ENCODE data around the gene PERP. TPM values are rescaled to one million over a fixed set of nuclear protein-coding genes. Genes with fewer than 3 reads are reported as not detected.

Gene PERP
- total and polyA plus RNA-seq, 2 of the 4 experiments (the other 2 are of a cell fraction): 7.7 to 21.4 TPM

DNA sequence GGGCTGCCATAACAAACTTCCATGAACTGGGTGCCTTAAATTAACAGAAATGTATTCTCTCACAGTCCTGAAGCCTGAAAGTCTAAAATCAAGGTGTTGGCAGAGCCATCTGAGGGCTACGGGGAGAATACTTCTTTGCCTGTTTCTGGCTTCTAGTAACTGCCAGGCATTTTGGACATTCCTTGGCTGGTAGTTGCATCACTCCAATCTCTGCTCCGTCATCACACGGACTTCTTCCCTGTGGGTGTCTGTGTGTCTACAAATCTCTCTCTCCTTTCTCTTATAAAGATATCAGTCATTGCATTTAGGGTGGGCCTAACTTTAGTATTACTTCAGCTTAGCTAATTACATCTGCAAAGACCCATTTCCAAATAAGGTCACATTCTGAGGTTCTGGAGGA is 20.9 kb upstream of the PERP start:
- no peak overlapping the region for H2AFZ ChIP-seq (replicated peaks; ENCODE audit: low read length, poor library complexity)
- H2AK9ac ChIP-seq (replicated peaks; ENCODE audit: low read depth, low read length, poor library complexity): no peak overlapping the region
- no peaks in the 10 kb centered on the region for H3K9me1 ChIP-seq (ENCODE audit: insufficient read depth, low read length)
- H2BK15ac ChIP-seq (ENCODE audit: low read depth, low read length): no peak overlapping the region
- H3K79me1 ChIP-seq (ENCODE audit: low read depth in 1 of 2, low read length in 2 of 2): no peaks in the 10 kb centered on the region
- CTCF ChIA-PET: no interaction called here
- H3K4ac ChIP-seq (ENCODE audit: low read depth, low read length): no peak overlapping the region
- no peak overlapping the region for H2BK5ac ChIP-seq (ENCODE audit: low read depth, low read length, poor library complexity, severe bottlenecking)
- in situ Hi-C loops (cut with MboI; ENCODE audit: low sequenced_read_pairs): no loop called here
- no peak overlapping the region for H3K14ac ChIP-seq (replicated peaks; ENCODE audit: low read depth, low read length)
- TF ChIP-seq SMC3 (IDR thresholded peaks at IDR 0.05; ENCODE audit: low read depth, low read length) (no peak), CHD1 (IDR thresholded peaks at IDR 0.05; ENCODE audit: low read depth, low read length) (no peak)
- no TSS peak for BruUV-seq (replicated peaks)
- ATAC-seq (ENCODE audit: low read depth): no peak
- POLR2A ChIA-PET (ENCODE audit: unreplicated experiment): no interaction called here
- H4K91ac ChIP-seq (ENCODE audit: insufficient read depth, low read depth, low read length): no peak overlapping the region
- no peak overlapping the region for H3K27ac ChIP-seq (ENCODE audit: insufficient read depth, low read length)
- H3K27me3 ChIP-seq (ENCODE audit: control insufficient read depth, insufficient read depth, low read length): peaks cover 6% of the 10 kb centered on the region
- 83% methylated on average over 1 of the region's 3 CpGs; no CpG with 5 or more reads in 1 of the 2 experiments for WGBS, 2 experiments (ENCODE audit: extremely low coverage in 2 of 2, insufficient read length in 1 of 2)
- H3K4me1 ChIP-seq (ENCODE audit: control insufficient read depth, insufficient read depth, low read length): no peaks in the 10 kb centered on the region
- no peak overlapping the region for H3K18ac ChIP-seq (ENCODE audit: low read depth, low read length)
- H3K9me3 ChIP-seq (ENCODE audit: control insufficient read depth, insufficient read depth, low read length): no peaks in the 10 kb centered on the region
- H3K23ac ChIP-seq (ENCODE audit: low read depth, low read length): no peak overlapping the region
- no peak overlapping the region for H2BK20ac ChIP-seq (ENCODE audit: low read depth, low read length)
- H3K36me3 ChIP-seq (ENCODE audit: control insufficient read depth, insufficient read depth, low read length): no peaks in the 10 kb centered on the region
- H3K9ac ChIP-seq (ENCODE audit: low read depth, low read length): no peak overlapping the region
- no peak overlapping the region for H2BK120ac ChIP-seq (ENCODE audit: low read depth, low read length)
- H4K8ac ChIP-seq (ENCODE audit: low read depth in 2 of 2, low read length in 2 of 2): no peak overlapping the region
- H4K20me1 ChIP-seq (ENCODE audit: insufficient read depth, low read length): no peaks in the 10 kb centered on the region
- dilution Hi-C loops (cut with HindIII; ENCODE audit: low sequenced_read_pairs, unreplicated experiment): no loop called here
- no peak overlapping the region for H3K56ac ChIP-seq (ENCODE audit: extremely low read depth, insufficient read depth, low read length)
- intact Hi-C loops (cut with micrococcal nuclease): no loop called here
- no peak overlapping the region for H4K5ac ChIP-seq (ENCODE audit: low read depth, low read length)
- no peak overlapping the region for H3K4me2 ChIP-seq (ENCODE audit: low read depth, low read length)
- no peak overlapping the region for H2AK5ac ChIP-seq (ENCODE audit: low read depth, low read length)
- DNase-seq: no peak
- no peak overlapping the region for H3K4me3 ChIP-seq (ENCODE audit: insufficient read depth, low read depth, low read length)
